ENCODE measurements around the gene TOGARAM1. TPM values are rescaled to one million over a fixed set of nuclear protein-coding genes. Genes with fewer than 3 reads are reported as not detected.

TOGARAM1 gene
- total RNA-seq, 1 donor from 2014 or later, result 4.6 TPM

DNA sequence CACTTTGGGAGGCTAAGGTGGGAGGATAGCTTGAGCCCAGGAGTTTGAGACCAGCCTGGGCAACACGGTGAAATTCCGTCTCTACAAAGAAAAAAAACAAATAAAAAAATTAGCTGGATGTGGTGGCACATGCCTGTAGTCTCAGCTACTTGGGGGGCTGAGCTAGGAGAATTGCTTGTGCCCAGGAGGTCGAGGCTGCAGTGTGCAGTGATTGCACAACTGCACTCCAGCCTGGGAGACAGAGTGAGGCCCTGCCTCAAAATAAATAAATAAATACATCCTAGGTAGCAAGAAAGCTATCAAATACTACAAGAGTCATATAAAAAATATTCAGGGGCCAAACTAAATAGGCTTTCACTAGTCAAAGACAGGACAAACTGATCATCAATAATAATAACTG lies 6.5 kb upstream of the TOGARAM1 start:
- DNase-seq (ENCODE audit: low read depth), result no peak
- TF ChIP-seq, protein P1, sequence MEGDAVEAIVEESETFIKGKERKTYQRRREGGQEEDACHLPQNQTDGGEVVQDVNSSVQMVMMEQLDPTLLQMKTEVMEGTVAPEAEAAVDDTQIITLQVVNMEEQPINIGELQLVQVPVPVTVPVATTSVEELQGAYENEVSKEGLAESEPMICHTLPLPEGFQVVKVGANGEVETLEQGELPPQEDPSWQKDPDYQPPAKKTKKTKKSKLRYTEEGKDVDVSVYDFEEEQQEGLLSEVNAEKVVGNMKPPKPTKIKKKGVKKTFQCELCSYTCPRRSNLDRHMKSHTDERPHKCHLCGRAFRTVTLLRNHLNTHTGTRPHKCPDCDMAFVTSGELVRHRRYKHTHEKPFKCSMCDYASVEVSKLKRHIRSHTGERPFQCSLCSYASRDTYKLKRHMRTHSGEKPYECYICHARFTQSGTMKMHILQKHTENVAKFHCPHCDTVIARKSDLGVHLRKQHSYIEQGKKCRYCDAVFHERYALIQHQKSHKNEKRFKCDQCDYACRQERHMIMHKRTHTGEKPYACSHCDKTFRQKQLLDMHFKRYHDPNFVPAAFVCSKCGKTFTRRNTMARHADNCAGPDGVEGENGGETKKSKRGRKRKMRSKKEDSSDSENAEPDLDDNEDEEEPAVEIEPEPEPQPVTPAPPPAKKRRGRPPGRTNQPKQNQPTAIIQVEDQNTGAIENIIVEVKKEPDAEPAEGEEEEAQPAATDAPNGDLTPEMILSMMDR (conservative IDR thresholded peaks at IDR 0.05; ENCODE audit: low read depth, low read length), result no peak
- H3K4me3 ChIP-seq (ENCODE audit: low read depth, low read length), result no peak overlapping the region

- TF ChIP-seq, protein P1 (conservative IDR thresholded peaks at IDR 0.05; ENCODE audit: low read depth, low read length), result no peak
- DNase-seq (ENCODE audit: low read depth), result no peak
- H3K4me3 ChIP-seq (ENCODE audit: low read depth, low read length), result no peak overlapping the region
Observed at GRCh38 chr14:44956866-44957265, 5.1 kb upstream of the TOGARAM1 start.

GRCh38 chr14:44959538-44959937 lies 2.5 kb upstream of the TOGARAM1 start:
- H3K4me3 ChIP-seq (ENCODE audit: low read depth, low read length), result peak overlapping the region; percentile 73
- TF ChIP-seq, protein P1 (conservative IDR thresholded peaks at IDR 0.05; ENCODE audit: low read depth, low read length), result no peak
- DNase-seq (ENCODE audit: low read depth), result no peak

DNA sequence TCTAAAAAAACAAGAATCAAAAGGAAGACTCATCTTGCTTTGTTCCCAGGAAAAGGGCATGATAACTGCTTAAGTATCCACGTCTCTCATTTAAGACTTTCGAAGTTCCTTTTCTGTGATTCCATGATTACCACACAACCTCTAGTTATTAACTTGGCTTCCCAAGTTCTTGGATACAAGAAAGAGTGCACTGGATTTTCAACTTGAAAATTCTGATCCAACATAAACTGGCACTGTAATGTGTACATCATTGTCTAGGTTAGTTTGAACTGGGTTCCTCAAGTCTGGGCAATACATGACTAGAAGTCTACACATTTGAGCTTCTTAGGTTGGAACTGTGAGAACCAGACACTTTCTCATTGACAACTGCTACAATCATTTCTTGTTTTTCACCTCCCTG lies 1.8 kb upstream of the TOGARAM1 start:
- TF ChIP-seq, protein P1 (conservative IDR thresholded peaks at IDR 0.05; ENCODE audit: low read depth, low read length), result no peak
- no peak for DNase-seq (ENCODE audit: low read depth)
- H3K4me3 ChIP-seq (ENCODE audit: low read depth, low read length), result peak overlapping the region; percentile 73

DNA sequence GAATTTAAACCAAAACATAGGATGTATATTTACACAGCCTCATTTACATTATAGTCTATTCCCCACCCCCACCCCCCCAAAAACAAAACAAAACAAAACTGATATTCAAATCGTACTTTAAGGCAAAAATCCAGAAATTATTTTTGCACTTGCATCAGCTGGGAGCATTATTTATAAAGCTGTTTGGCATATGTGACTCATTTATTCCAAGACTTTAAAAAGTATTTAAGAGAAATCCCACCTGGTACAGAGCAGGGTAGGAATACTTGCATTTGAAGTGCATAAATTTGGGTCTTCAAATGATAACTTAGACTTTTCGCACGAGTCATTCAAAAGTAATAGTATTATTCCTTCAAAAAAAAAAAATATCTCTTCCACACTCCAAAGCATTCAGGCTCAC lies 1.3 kb upstream of the TOGARAM1 start:
- DNase-seq (ENCODE audit: low read depth), result no peak
- TF ChIP-seq, protein P1 (conservative IDR thresholded peaks at IDR 0.05; ENCODE audit: low read depth, low read length), result no peak
- H3K4me3 ChIP-seq (ENCODE audit: low read depth, low read length), result peak overlapping the region; percentile 73

DNA sequence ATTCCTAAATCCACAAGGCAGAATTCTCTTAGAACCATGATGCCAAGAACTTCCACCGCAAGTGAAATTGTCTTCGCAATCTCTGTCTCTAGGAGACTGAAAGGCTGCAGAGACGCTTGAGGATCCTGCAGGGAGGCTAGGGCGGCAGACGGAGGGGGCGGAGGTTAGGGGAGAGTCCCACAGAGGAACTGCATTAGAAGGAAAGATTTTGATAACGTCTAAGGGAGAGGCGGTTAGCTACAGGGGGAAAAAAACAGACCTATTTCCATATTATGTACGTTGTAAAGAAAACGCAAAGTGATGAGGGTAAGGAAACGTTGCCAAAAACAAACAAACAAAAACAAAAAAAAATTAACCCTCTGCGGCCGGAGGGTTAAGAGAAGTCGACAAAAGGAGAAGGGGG lies 838 bp upstream of the TOGARAM1 start:
- TF ChIP-seq, protein P1 (conservative IDR thresholded peaks at IDR 0.05; ENCODE audit: low read depth, low read length), result no peak
- H3K4me3 ChIP-seq (ENCODE audit: low read depth, low read length), result peak overlapping the region; percentile 73
- DNase-seq (ENCODE audit: low read depth), result no peak

- DNase-seq (ENCODE audit: low read depth), result no peak
- peak overlapping the region; percentile 73 for H3K4me3 ChIP-seq (ENCODE audit: low read depth, low read length)
- TF ChIP-seq, protein P1 (conservative IDR thresholded peaks at IDR 0.05; ENCODE audit: low read depth, low read length), result no peak
Observed at GRCh38 chr14:44962334-44963043, 499 bp downstream of the TOGARAM1 start.
